Psoas muscle (tissue), 8 donors: Measurements from ENCODE around the gene UIMC1. TPM values are rescaled to one million over a fixed set of nuclear protein-coding genes. Genes with fewer than 3 reads are reported as not detected.

Experiments used
- ATAC-seq, 4 donors: fragments of 200-7000 bp; cut with Tn5 transposase; one replicate each; pipeline ENCODE4 v1.9.1; 2020; ENCODE audit warnings: moderate library complexity in 3 of 4, mild to moderate bottlenecking in 2 of 4
- DNase-seq, 2 donors: peaks; one replicate each; pipeline ENCODE4 v3.0.0-alpha.2; 2020
- H3K27ac ChIP-seq: fragments of 200-600 bp; one replicate; pipeline ENCODE4 v1.8.0; 2022
- H3K27me3 ChIP-seq, 3 donors: fragments of 200-600 bp in 1 of 3; one replicate each; pipeline versions ENCODE4 v1.6.1 to v1.8.0; 2013 to 2022; ENCODE audit warnings: low read length in 2 of 3, mild to moderate bottlenecking in 2 of 3, moderate library complexity in 1 of 3; ENCODE audit not compliant: insufficient read depth in 3 of 3
- H3K36me3 ChIP-seq, 2 donors: fragments of 200-600 bp in 1 of 2; one replicate each; pipeline versions ENCODE4 v1.6.1 to v1.8.0; 2013 to 2022; ENCODE audit warnings: low read depth in 1 of 2, mild to moderate bottlenecking in 1 of 2, moderate library complexity in 1 of 2; ENCODE audit not compliant: insufficient read depth in 1 of 2
- H3K4me1 ChIP-seq: fragments of 200-600 bp; one replicate; pipeline ENCODE4 v1.8.0; 2022
- H3K4me3 ChIP-seq: fragments of 200-600 bp; one replicate; pipeline ENCODE4 v1.8.0; 2022; ENCODE audit warnings: mild to moderate bottlenecking
- H3K9me3 ChIP-seq: fragments of 200-600 bp; one replicate; pipeline ENCODE4 v1.8.0; 2022
- CTCF ChIP-seq: fragments of 200-600 bp; IDR thresholded peaks from one replicate; pipeline ENCODE4 v1.8.0; 2022; ENCODE audit warnings: antibody characterized with exemption
- WGBS, 3 donors: extraction: QIAGEN DNeasy Blood & Tissue Kit; methylation state at CpG; one replicate each; pipeline versions ENCODE4 v1.1.6 to v1.1.7; 2013; 5-methylcytosine and 5-hydroxymethylcytosine counted together
- intact Hi-C, 2 donors: fragments of 100-400 bp; cut with DNase I; formaldehyde crosslinking; loops; one replicate each; pipeline versions ENCODE4 v1.11.0 to v1.14.2; 2022
- polyA plus RNA-seq, 3 donors: library from polyadenylated mRNA; stranded (reverse); fragments of 200-250 nt; gene quantifications; one replicate each; pipeline ENCODE4 v1.2.3, GENCODE V29; 2013
- total RNA-seq, 4 donors: library from RNA; stranded (reverse); fragmentation: NEBNext Ultra II Directional in 2 of 4; extraction: Animal tissue kit (Norgen Biotek cat#: 25700) in 2 of 4; gene quantifications; one replicate each; pipeline versions ENCODE4 v1.2.1 to v1.2.4, GENCODE V29; 2021 to 2023
- donor health status: healthy with polysubstance abuse.
- donor health status: DM: no; HTN: no; CAD: no; lungs with moderate emphysema.
- donor health status: Bipolar disorder and iron deficiency.
- donor health status: healthy.
- donor health status: DM: yes; HTN: yes; CAD: no.
- donor health status: DM: no; HTN: no; CAD: no.
- donor health status: DM: no; HTN: no; CAD: no.
- donor health status: DM: yes; HTN: yes; CAD: no.

Gene UIMC1
- total and polyA plus RNA-seq, 7 donors, result 12.7 to 40.0 (median 26.1) TPM

DNA sequence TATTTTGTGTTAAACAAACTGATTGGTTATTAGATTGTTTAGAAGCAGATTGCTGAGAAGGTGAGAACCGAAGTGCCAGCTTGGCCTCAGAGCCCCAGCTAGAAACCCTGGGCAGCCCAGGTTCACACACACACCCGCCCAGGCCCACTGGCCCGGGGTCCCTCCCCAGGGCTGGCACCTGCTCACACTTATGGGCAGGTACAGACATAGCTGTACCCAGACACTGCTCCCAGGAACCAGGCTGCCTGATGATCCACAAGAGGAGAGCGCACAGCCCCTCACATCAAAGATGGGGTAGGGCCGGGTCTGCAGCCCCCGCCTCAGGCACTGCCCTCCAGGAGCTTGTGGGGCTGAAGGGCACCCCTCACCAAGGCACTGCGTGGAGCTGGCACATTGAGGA is 140.6 kb downstream of the UIMC1 start:
- Histone ChIP-seq H3K4me3 (no peak overlapping the region), H3K27me3 (peaks cover 0 to 75% (median 16%) of the 10 kb centered on the region in 3 donors), H3K27ac (no peak overlapping the region), H3K4me1 (no peaks in the 10 kb centered on the region), H3K36me3 (no peaks in the 10 kb centered on the region), H3K9me3 (no peaks in the 10 kb centered on the region)
- no peak for TF ChIP-seq CTCF
- intact Hi-C loops, result no loop called here
- WGBS, 3 donors, result 80 to 93% (median 81%) methylated on average over 7 of the region's 7 CpGs
- DNase-seq, result no peak
- ATAC-seq, result no peak

DNA sequence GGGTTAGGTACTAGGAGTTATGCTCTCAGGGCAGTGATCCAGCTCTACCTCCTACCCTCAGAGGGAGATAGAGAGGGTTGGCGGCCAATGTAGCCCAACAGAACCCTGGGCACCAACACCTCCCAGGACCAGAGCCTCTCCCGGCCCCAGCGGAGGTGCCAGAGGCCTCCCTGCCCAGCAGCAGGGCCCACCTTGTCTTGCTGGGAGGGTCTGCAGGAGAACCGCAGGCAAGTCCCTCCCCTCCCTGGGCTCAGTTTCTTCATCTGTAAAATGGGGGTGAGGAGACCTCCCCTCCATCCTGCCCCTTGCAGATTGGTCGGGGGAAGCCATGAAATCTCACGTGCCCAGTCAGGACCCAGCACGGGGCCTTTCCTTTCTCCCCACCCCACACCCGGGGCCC is 141.8 kb downstream of the UIMC1 start:
- no peak for TF ChIP-seq CTCF
- intact Hi-C loops, result no loop called here
- H3K27ac ChIP-seq, result no peak overlapping the region
- WGBS, 3 donors, result 83 to 92% (median 85%) methylated on average over 8 of the region's 8 CpGs
- peaks cover 0 to 84% (median 16%) of the 10 kb centered on the region in 3 donors for H3K27me3 ChIP-seq
- no peaks in the 10 kb centered on the region for H3K4me1 ChIP-seq
- H3K9me3 ChIP-seq, result no peaks in the 10 kb centered on the region
- no peaks in the 10 kb centered on the region for H3K36me3 ChIP-seq
- DNase-seq, result no peak
- no peak overlapping the region for H3K4me3 ChIP-seq
- ATAC-seq, result no peak

- Histone ChIP-seq H3K36me3 (no peaks in the 10 kb centered on the region), H3K9me3 (no peaks in the 10 kb centered on the region), H3K27me3 (peaks cover 0 to 80% (median 18%) of the 10 kb centered on the region in 3 donors), H3K27ac (no peak overlapping the region), H3K4me1 (no peaks in the 10 kb centered on the region), H3K4me3 (no peak overlapping the region)
- 53 to 61% (median 53%) methylated on average over 5 of the region's 5 CpGs for WGBS, 3 donors
- intact Hi-C loops, result no loop called here
- DNase-seq (no peak), ATAC-seq (no peak)
- TF ChIP-seq CTCF, result no peak
Measured at GRCh38 chr5:176863765-176864098, 142.8 kb downstream of the UIMC1 start.

GRCh38 chr5:176863041-176863764 is 143.4 kb downstream of the UIMC1 start:
- ATAC-seq (no peak), DNase-seq (no peak)
- Histone ChIP-seq H3K36me3 (no peaks in the 10 kb centered on the region), H3K9me3 (no peaks in the 10 kb centered on the region), H3K4me3 (no peak overlapping the region), H3K27me3 (peaks cover 0 to 74% (median 18%) of the 10 kb centered on the region in 3 donors), H3K27ac (no peak overlapping the region), H3K4me1 (no peaks in the 10 kb centered on the region)
- 31 to 36% (median 36%) methylated on average over 15 of the region's 15 CpGs for WGBS, 3 donors
- intact Hi-C loops, result no loop called here
- TF ChIP-seq CTCF, result no peak
